ENCODE measurements around the gene EGFR.

EGFR gene

GRCh38 chr7:55097100-55097499, 78.3 kb downstream of the EGFR start:
- TF ChIP-seq, protein P1, sequence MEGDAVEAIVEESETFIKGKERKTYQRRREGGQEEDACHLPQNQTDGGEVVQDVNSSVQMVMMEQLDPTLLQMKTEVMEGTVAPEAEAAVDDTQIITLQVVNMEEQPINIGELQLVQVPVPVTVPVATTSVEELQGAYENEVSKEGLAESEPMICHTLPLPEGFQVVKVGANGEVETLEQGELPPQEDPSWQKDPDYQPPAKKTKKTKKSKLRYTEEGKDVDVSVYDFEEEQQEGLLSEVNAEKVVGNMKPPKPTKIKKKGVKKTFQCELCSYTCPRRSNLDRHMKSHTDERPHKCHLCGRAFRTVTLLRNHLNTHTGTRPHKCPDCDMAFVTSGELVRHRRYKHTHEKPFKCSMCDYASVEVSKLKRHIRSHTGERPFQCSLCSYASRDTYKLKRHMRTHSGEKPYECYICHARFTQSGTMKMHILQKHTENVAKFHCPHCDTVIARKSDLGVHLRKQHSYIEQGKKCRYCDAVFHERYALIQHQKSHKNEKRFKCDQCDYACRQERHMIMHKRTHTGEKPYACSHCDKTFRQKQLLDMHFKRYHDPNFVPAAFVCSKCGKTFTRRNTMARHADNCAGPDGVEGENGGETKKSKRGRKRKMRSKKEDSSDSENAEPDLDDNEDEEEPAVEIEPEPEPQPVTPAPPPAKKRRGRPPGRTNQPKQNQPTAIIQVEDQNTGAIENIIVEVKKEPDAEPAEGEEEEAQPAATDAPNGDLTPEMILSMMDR (IDR thresholded peaks at IDR 0.05; ENCODE audit: control insufficient read depth, extremely low read depth, insufficient read depth) = no peak
- H3K4me3 ChIP-seq (ENCODE audit: low read depth, low read length) = no peak overlapping the region
- no peak for DNase-seq (ENCODE audit: low read depth)

- DNase-seq (ENCODE audit: low read depth) = no peak
- no peak overlapping the region for H3K4me3 ChIP-seq (ENCODE audit: low read depth, low read length)
- TF ChIP-seq, protein P1 (IDR thresholded peaks at IDR 0.05; ENCODE audit: control insufficient read depth, extremely low read depth, insufficient read depth) = no peak
These were observed 80.4 kb downstream of the EGFR start for GRCh38 chr7:55099066-55099820.

GRCh38 chr7:55099821-55100543, 81.2 kb downstream of the EGFR start:
- no peak overlapping the region for H3K4me3 ChIP-seq (ENCODE audit: low read depth, low read length)
- no peak for DNase-seq (ENCODE audit: low read depth)
- TF ChIP-seq, protein P1 (IDR thresholded peaks at IDR 0.05; ENCODE audit: control insufficient read depth, extremely low read depth, insufficient read depth) = no peak

- TF ChIP-seq, protein P1 (IDR thresholded peaks at IDR 0.05; ENCODE audit: control insufficient read depth, extremely low read depth, insufficient read depth) = no peak
- H3K4me3 ChIP-seq (ENCODE audit: low read depth, low read length) = no peak overlapping the region
- DNase-seq (ENCODE audit: low read depth) = no peak
These were observed 81.9 kb downstream of the EGFR start for GRCh38 chr7:55100544-55101327.

GRCh38 chr7:55101359-55101758, 82.5 kb downstream of the EGFR start:
- no peak for DNase-seq (ENCODE audit: low read depth)
- TF ChIP-seq, protein P1 (IDR thresholded peaks at IDR 0.05; ENCODE audit: control insufficient read depth, extremely low read depth, insufficient read depth) = no peak
- no peak overlapping the region for H3K4me3 ChIP-seq (ENCODE audit: low read depth, low read length)

GRCh38 chr7:55104123-55104522, 85.3 kb downstream of the EGFR start:
- TF ChIP-seq, protein P1 (IDR thresholded peaks at IDR 0.05; ENCODE audit: control insufficient read depth, extremely low read depth, insufficient read depth) = no peak
- no peak overlapping the region for H3K4me3 ChIP-seq (ENCODE audit: low read depth, low read length)
- no peak for DNase-seq (ENCODE audit: low read depth)

Data from LNCaP clone FGC (cell line).